Endothelial cell of umbilical vein (primary cell): Measurements from ENCODE around the gene CEMP1.

ENCODE experiments used
- CTCF ChIP-seq, 2 donors: IDR thresholded peaks; 1 replicate in 1 of 2; 2 replicates in 1 of 2; pipeline ENCODE4 v1.5.1; 2011; ENCODE audit warnings: low read length in 2 of 2, mild to moderate bottlenecking in 2 of 2, moderate library complexity in 2 of 2, control low read depth in 1 of 2, inconsistent platforms in 1 of 2, low read depth in 1 of 2; ENCODE audit not compliant: insufficient read depth in 1 of 2; ENCODE audit errors: extremely low read depth in 1 of 2
- MYC ChIP-seq: IDR thresholded peaks from one replicate; pipeline ENCODE4 v1.6.1; 2011; ENCODE audit warnings: mild to moderate bottlenecking, low read depth, low read length

GRCh38 chr16:2499454-2499853 is 31.8 kb downstream of the CEMP1 start:
- TF ChIP-seq CTCF (IDR thresholded peaks at IDR 0.05; ENCODE audit: extremely low read depth in 1 of 2, insufficient read depth in 1 of 2, low read depth in 1 of 2, low read length in 2 of 2) (no peak), MYC (no peak)
